T-helper 17 cell (primary cell): ENCODE results near the gene PADI2. TPM values are rescaled to one million over a fixed set of nuclear protein-coding genes. Genes with fewer than 3 reads are reported as not detected.
A peak's percentile ranks its signal among the peaks of the same experiment; 100 is the strongest.

Source experiments
- ATAC-seq: fragments of 150-1000 bp; cut with Tn5 transposase; 2 replicates; pipeline ENCODE4 v1.10.0; 2021; ENCODE audit warnings: mild to moderate bottlenecking, moderate library complexity
- DNase-seq, 3 donors: peaks; one replicate each; pipeline versions ENCODE4 v3.0.0 to v3.0.0-alpha.2; 2020 to 2021
- H3K9me3 ChIP-seq: one replicate; pipeline ENCODE4 v1.7.0; 2013; ENCODE audit warnings: low read length, mild to moderate bottlenecking; ENCODE audit not compliant: control insufficient read depth, poor library complexity, severe bottlenecking
- H3K27ac Mint-ChIP-seq: one replicate; pipeline ENCODE4 v1.8.0; 2022; ENCODE audit warnings: mild to moderate bottlenecking, moderate library complexity, mixed read lengths
- H3K27me3 Mint-ChIP-seq: one replicate; pipeline ENCODE4 v1.8.0; 2022; ENCODE audit warnings: mixed read lengths
- H3K36me3 Mint-ChIP-seq: one replicate; pipeline ENCODE4 v1.8.0; 2022; ENCODE audit warnings: low read depth, mixed read lengths
- H3K4me1 Mint-ChIP-seq: one replicate; pipeline ENCODE4 v1.8.0; 2022; ENCODE audit warnings: mild to moderate bottlenecking, mixed read lengths
- H3K4me3 Mint-ChIP-seq: one replicate; pipeline ENCODE4 v1.8.0; 2022; ENCODE audit warnings: mild to moderate bottlenecking, moderate library complexity, mixed read lengths
- total RNA-seq, 4 donors: library from RNA in 2 of 4; stranded (reverse) in 2 of 4; gene quantifications; one replicate each; pipeline ENCODE4 v1.2.3 and lab custom pipeline; 2022 to 2026

Gene PADI2
- total RNA-seq, 2 donors from 2014 or later, result 0.23 to 0.57 TPM

DNA sequence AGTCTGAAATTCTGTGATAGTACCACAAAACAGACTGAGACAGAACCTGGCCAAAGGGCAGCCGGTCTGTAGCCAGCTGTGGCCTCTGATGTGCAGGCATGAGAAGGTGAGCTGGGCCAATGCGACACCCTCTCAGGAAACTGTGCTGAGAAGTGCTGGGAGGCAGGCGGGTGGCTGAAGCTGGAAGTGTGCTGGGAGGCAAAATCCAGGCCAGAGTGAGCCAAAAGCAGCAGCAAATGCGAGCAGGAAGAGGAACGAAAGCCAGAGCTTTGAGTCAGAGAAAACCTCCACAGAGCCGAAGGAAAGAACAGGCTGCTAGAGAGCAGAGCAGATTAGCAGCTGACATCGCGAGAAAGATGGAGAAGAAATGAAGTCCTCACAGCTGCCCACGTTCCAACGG, 97.4 kb downstream of the PADI2 start:
- Mint-ChIP-seq H3K27me3 (no peaks in the 10 kb centered on the region), H3K27ac (no peak overlapping the region), H3K4me3 (no peak overlapping the region), H3K36me3 (no peaks in the 10 kb centered on the region), H3K4me1 (peaks cover 2% of the 10 kb centered on the region)
- DNase-seq, result no peak
- no peaks in the 10 kb centered on the region for H3K9me3 ChIP-seq
- ATAC-seq, result no peak

GRCh38 chr1:17020502-17020901, 98.7 kb downstream of the PADI2 start:
- Mint-ChIP-seq H3K27me3 (no peaks in the 10 kb centered on the region), H3K36me3 (no peaks in the 10 kb centered on the region), H3K4me3 (no peak overlapping the region), H3K4me1 (peaks cover 2% of the 10 kb centered on the region), H3K27ac (peak overlapping the region; percentile 27)
- DNase-seq (no peak), ATAC-seq (no peak)
- no peaks in the 10 kb centered on the region for H3K9me3 ChIP-seq

DNA sequence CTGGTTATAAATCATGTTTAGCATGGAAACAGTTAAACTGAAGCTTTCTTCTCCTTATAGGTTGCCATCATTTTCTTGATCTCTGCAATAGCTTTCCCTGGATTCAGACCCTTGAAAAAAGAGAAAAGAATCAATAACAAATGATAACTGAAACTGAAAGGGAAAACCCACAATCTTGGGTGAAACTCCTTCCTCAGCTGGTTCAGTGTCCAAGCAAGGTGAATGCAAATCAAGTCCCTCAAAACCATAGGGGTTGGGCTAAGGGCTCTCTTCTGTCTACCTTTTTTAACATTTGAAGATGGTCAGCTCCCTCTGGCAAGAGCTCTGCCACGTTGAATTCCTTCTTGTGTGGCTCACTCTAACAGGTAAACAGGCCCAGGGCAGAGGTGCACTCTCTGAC, 100.4 kb downstream of the PADI2 start:
- no peaks in the 10 kb centered on the region for H3K36me3 Mint-ChIP-seq
- H3K9me3 ChIP-seq, result no peaks in the 10 kb centered on the region

DNA sequence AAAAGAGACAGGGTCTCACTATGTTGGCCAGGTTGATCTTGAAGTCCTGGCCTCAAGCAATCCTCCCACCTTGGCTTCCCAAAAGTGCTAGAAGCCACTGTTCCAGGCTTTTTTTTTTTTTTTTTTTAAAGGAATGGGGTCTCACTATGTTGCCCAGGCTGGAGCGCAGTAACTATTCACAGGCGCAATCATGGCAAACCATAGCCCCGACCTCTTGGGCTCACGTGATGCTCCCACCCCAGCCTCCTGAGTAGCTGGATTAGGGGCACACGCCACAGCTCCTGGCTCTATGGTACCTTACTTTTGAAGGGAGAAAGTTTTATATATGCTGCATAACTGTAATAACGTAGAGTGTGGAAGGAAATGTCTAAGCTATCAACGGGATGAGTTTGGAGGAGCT, 101.8 kb downstream of the PADI2 start:
- no peaks in the 10 kb centered on the region for H3K27me3 Mint-ChIP-seq
- no peak overlapping the region for H3K27ac Mint-ChIP-seq
- ATAC-seq, result no peak

More for the DNA sequence above, 100.4 kb downstream of the PADI2 start:
- Mint-ChIP-seq H3K4me1 (peaks cover 2% of the 10 kb centered on the region), H3K27me3 (no peaks in the 10 kb centered on the region), H3K4me3 (no peak overlapping the region), H3K27ac (no peak overlapping the region)
- ATAC-seq (no peak), DNase-seq (no peak)

More for the DNA sequence above, 101.8 kb downstream of the PADI2 start:
- no peaks in the 10 kb centered on the region for H3K9me3 ChIP-seq
- no peak for DNase-seq
- H3K4me3 Mint-ChIP-seq, result no peak overlapping the region
- no peaks in the 10 kb centered on the region for H3K36me3 Mint-ChIP-seq
- H3K4me1 Mint-ChIP-seq, result peaks cover 2% of the 10 kb centered on the region

Other genes starting within 250 kb of the PADI2 start
- gene RNU1-2, start 223.5 kb downstream of the PADI2 start, total RNA-seq, result 1,000 to 10,000 TPM; 3,182 to 3,922 TPM
- gene CROCC, start 197.5 kb downstream of the PADI2 start, total RNA-seq, result 10 to 100 TPM; 52.4 to 55.9 TPM
- not detected for gene MFAP2, start 138.8 kb downstream of the PADI2 start, total RNA-seq
- gene ATP13A2, start 107.5 kb downstream of the PADI2 start, total RNA-seq, result 10 to 100 TPM; 44.4 TPM
- gene SDHB, start 65.4 kb downstream of the PADI2 start, total RNA-seq, result 10 to 100 TPM; 43.6 to 48.5 TPM
- not detected for gene PADI1, start 85.7 kb upstream of the PADI2 start, total RNA-seq
- gene PADI3, start 129.6 kb upstream of the PADI2 start, total RNA-seq, result not detected
- 1 to 10 TPM; 1.5 to 1.6 TPM for gene PADI4, start 188.7 kb upstream of the PADI2 start, total RNA-seq